Body of pancreas (tissue), 4 donors: Measurements from ENCODE around the gene HMGB1. TPM values are rescaled to one million over a fixed set of nuclear protein-coding genes. Genes with fewer than 3 reads are reported as not detected.

Experiments used
- ATAC-seq: fragments of 150-250 bp; one replicate; pipeline ENCODE4 v1.9.1; 2016
- DNase-seq, 4 donors: peaks; one replicate each; pipeline ENCODE4 v3.0.0-alpha.2; 2019
- H3K27ac ChIP-seq, 4 donors: fragments of 200-600 bp; sonication (generic); 1 replicate in 3 of 4; 2 replicates in 1 of 4; pipeline versions ENCODE4 v1.5.1 to v1.6.1; 2016 to 2019; ENCODE audit warnings: mild to moderate bottlenecking in 1 of 4, mixed read lengths in 1 of 4, moderate library complexity in 1 of 4
- H3K27me3 ChIP-seq, 2 donors: fragments of 200-600 bp; sonication (generic); one replicate each; pipeline ENCODE4 v1.6.0; 2016; ENCODE audit warnings: mild to moderate bottlenecking in 1 of 2
- H3K36me3 ChIP-seq, 2 donors: fragments of 200-600 bp; sonication (generic); replicated peaks in 1 of 2; 2 replicates each; pipeline ENCODE4 v1.5.1; 2016; ENCODE audit warnings: low read depth in 2 of 2; ENCODE audit not compliant: insufficient read depth in 1 of 2
- H3K4me1 ChIP-seq: fragments of 200-600 bp; sonication (generic); one replicate; pipeline ENCODE4 v1.6.0; 2016
- H3K4me3 ChIP-seq, 2 donors: fragments of 200-600 bp; sonication (generic); 1 replicate in 1 of 2; 2 replicates in 1 of 2; pipeline ENCODE4 v1.5.1; 2016 to 2019
- H3K9me3 ChIP-seq, 3 donors: fragments of 200-600 bp; sonication (generic); 1 replicate in 2 of 3; 2 replicates in 1 of 3; pipeline ENCODE4 v1.5.1; 2016
- CTCF ChIP-seq, 7 experiments: fragments of 450-650 bp in 4 of 7; fragments of 200-600 bp in 3 of 7; sonication (generic) in 3 of 7; IDR thresholded peaks; one replicate each; pipeline ENCODE4 v1.5.1; 2016 to 2019; ENCODE audit warnings: antibody characterized with exemption in 7 of 7
- POLR2A ChIP-seq, 3 donors: fragments of 450-650 bp; IDR thresholded peaks; one replicate each; pipeline ENCODE4 v1.6.1; 2016; ENCODE audit warnings: antibody characterized with exemption in 3 of 3, mild to moderate bottlenecking in 2 of 3
- WGBS, 2 donors: methylation state at CpG; one replicate each; pipeline ENCODE4 v1.1.5; 2017; 5-methylcytosine and 5-hydroxymethylcytosine counted together
- intact Hi-C: fragments of 100-400 bp; cut with DNase I; formaldehyde crosslinking; loops from one replicate; pipeline ENCODE4 v1.15.1; 2023
- total RNA-seq, 2 donors: library from RNA; depleted of rRNA; stranded (reverse); fragments of >200 nt; gene quantifications; one replicate each; pipeline ENCODE4 v1.1.0, GENCODE V29; 2016

Gene HMGB1
- total RNA-seq, 2 donors from 2014 or later: 54.4 to 97.3 TPM

GRCh38 chr13:30473675-30474074 is 7.9 kb upstream of the HMGB1 start:
- Histone ChIP-seq H3K36me3 (no peaks in the 10 kb centered on the region), H3K9me3 (no peaks in the 10 kb centered on the region), H3K4me1 (no peaks in the 10 kb centered on the region), H3K4me3 (no peak overlapping the region), H3K27me3 (no peaks in the 10 kb centered on the region), H3K27ac (no peak overlapping the region)
- intact Hi-C loops: no loop called here
- DNase-seq: no peak
- WGBS, 2 donors: 76 to 88% methylated on average over 1 of the region's 1 CpG
- no peak for ATAC-seq
- TF ChIP-seq CTCF (IDR thresholded peaks at IDR 0.05) (no peak), POLR2A (IDR thresholded peaks at IDR 0.05) (no peak)

- ATAC-seq (no peak), DNase-seq (no peak)
- Histone ChIP-seq H3K36me3 (peaks cover 0 to 3% of the 10 kb centered on the region in 2 donors), H3K4me1 (peaks cover 21% of the 10 kb centered on the region), H3K27ac (no peak overlapping the region), H3K27me3 (no peaks in the 10 kb centered on the region), H3K9me3 (no peaks in the 10 kb centered on the region), H3K4me3 (no peak overlapping the region)
- 63 to 66% methylated on average over 4 of the region's 4 CpGs for WGBS, 2 donors
- intact Hi-C loops: loop anchor here (10.0 kb wide), 1 partner anchor 148 kb away; the partner anchor contains the start of gene USPL1
- TF ChIP-seq POLR2A (IDR thresholded peaks at IDR 0.05) (no peak), CTCF (IDR thresholded peaks at IDR 0.05) (no peak)
Measured at GRCh38 chr13:30466841-30467252, 1.1 kb upstream of the HMGB1 start.

- intact Hi-C loops: loop anchor here (10.0 kb wide), 1 partner anchor 148 kb away; the partner anchor contains the start of gene USPL1
Measured at GRCh38 chr13:30466358-30466714, 600 bp upstream of the HMGB1 start.

GRCh38 chr13:30465343-30465592 is 468 bp downstream of the HMGB1 start:
- no peaks in the 10 kb centered on the region for H3K27me3 ChIP-seq
- no peak for DNase-seq
- WGBS, 2 donors: 0 to 1% methylated on average over 9 to 31 of the region's 41 CpGs
- intact Hi-C loops: loop anchor here (10.0 kb wide), 1 partner anchor 150 kb away; the partner anchor contains the start of gene USPL1
- H3K9me3 ChIP-seq: no peaks in the 10 kb centered on the region
- no peak for ATAC-seq
- peak overlapping the region; percentile 98 to 100 (median 99) for H3K27ac ChIP-seq
- peaks cover 23% of the 10 kb centered on the region for H3K4me1 ChIP-seq
- peaks cover 0 to 3% of the 10 kb centered on the region in 2 donors for H3K36me3 ChIP-seq
- H3K4me3 ChIP-seq: peak overlapping the region; percentile 66 to 80
- TF ChIP-seq POLR2A (IDR thresholded peaks at IDR 0.05) (no peak), CTCF (IDR thresholded peaks at IDR 0.05) (no peak)

More at GRCh38 chr13:30466358-30466714, 600 bp upstream of the HMGB1 start:
- TF ChIP-seq CTCF (IDR thresholded peaks at IDR 0.05) (no peak), POLR2A (IDR thresholded peaks at IDR 0.05) (no peak)
- Histone ChIP-seq H3K36me3 (peaks cover 0 to 3% of the 10 kb centered on the region in 2 donors), H3K4me1 (peaks cover 23% of the 10 kb centered on the region), H3K27ac (peak overlapping the region in 2 of 4 donors; percentile 100), H3K4me3 (no peak overlapping the region), H3K27me3 (no peaks in the 10 kb centered on the region), H3K9me3 (no peaks in the 10 kb centered on the region)
- ATAC-seq: no peak
- 9% methylated on average over 8 to 11 of the region's 11 CpGs for WGBS, 2 donors
- DNase-seq: no peak
